ENCODE results near the gene TXNDC5. TPM values are rescaled to one million over a fixed set of nuclear protein-coding genes. Genes with fewer than 3 reads are reported as not detected.

The TXNDC5 gene
- total RNA-seq, 1 donor from 2014 or later, result 88.1 TPM

DNA sequence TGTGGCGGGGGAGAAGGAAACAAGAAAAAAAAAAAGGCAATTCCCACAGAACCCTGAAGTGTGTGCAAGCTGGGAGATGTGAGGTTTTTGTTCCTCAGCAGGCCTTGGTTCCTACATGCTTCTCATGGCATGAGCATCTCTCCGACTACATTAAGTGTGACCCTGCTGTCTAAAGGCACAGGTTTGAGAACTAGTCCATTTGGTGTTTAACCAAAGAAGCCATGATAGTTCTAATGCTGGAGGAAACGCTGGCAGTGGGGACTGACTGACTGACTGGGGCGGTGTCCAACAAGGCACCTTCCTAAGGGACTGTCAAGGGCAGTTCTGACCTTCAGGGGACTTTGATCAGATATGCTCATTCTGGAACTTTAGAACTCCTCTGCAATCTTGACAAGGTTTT, 3.8 kb downstream of the TXNDC5 start:
- peaks cover 21% of the 10 kb centered on the region for H3K4me1 ChIP-seq
- no peaks in the 10 kb centered on the region for H3K9me3 ChIP-seq
- peaks cover 0 to 13% of the 10 kb centered on the region in 2 donors for H3K36me3 ChIP-seq
- TF ChIP-seq POLR2A (IDR thresholded peaks at IDR 0.05) (no peak), POLR2AphosphoS5 (IDR thresholded peaks at IDR 0.05; ENCODE audit: insufficient read depth in 1 of 2, low read depth in 1 of 2) (no peak), CTCF (IDR thresholded peaks at IDR 0.05) (no peak)
- no peak overlapping the region for H3K4me3 ChIP-seq
- DNase-seq (ENCODE audit: extremely low spot score in 2 of 2), result no peak
- H3K27me3 ChIP-seq, result no peaks in the 10 kb centered on the region
- H3K27ac ChIP-seq, result no peak overlapping the region
- intact Hi-C loops (cut with DNase I), result no loop called here

GRCh38 chr6:7905416-7905815, 5.2 kb downstream of the TXNDC5 start:
- no peak for TF ChIP-seq CTCF (IDR thresholded peaks at IDR 0.05)
- no peak for TF ChIP-seq POLR2A (IDR thresholded peaks at IDR 0.05)
- TF ChIP-seq POLR2AphosphoS5 (IDR thresholded peaks at IDR 0.05; ENCODE audit: insufficient read depth in 1 of 2, low read depth in 1 of 2), result no peak
- H3K4me3 ChIP-seq, result no peak overlapping the region
- intact Hi-C loops (cut with DNase I), result no loop called here
- no peaks in the 10 kb centered on the region for H3K9me3 ChIP-seq
- peaks cover 0 to 20% of the 10 kb centered on the region in 2 donors for H3K36me3 ChIP-seq
- no peaks in the 10 kb centered on the region for H3K27me3 ChIP-seq
- H3K4me1 ChIP-seq, result peaks cover 16% of the 10 kb centered on the region
- no peak overlapping the region for H3K27ac ChIP-seq
- no peak for DNase-seq (ENCODE audit: extremely low spot score in 2 of 2)

DNA sequence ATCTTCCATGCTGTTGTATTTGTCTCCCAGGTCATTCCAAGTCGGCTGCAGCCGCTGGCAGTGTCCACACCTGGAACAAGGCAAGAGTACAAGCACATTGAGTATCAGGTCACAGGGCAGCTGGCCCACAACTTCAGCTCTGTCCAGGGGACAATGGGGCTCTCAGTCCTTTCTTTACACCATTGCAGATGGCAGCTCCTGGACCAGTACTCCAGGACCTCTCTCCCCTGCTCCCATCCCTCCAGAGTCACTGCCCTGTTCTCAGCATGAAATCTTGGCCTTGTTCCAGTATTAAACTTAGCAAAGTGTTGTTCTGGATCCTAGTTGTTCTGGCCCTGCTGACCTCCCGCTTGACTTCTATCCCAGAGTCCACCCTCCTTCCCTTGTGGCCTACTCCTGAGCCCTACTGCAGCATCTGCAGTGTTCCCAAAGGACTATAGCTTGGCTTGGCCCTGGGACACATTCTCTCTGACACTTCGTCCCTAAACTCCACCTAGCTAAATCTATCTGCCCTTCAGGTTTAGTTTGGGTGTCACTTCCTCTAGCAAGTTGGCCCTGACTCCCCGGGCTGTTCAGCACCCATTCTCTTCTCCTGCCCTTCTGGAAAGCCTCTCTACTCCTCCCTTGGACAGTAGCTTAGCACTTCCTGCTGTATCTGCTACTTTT, 5.8 kb downstream of the TXNDC5 start:
- no peak for DNase-seq (ENCODE audit: extremely low spot score in 2 of 2)
- Histone ChIP-seq H3K4me1 (peaks cover 15% of the 10 kb centered on the region), H3K36me3 (peaks cover 0 to 27% of the 10 kb centered on the region in 2 donors), H3K4me3 (no peak overlapping the region), H3K9me3 (no peaks in the 10 kb centered on the region), H3K27me3 (no peaks in the 10 kb centered on the region), H3K27ac (no peak overlapping the region)
- intact Hi-C loops (cut with DNase I), result no loop called here
- TF ChIP-seq CTCF (IDR thresholded peaks at IDR 0.05) (no peak), POLR2AphosphoS5 (IDR thresholded peaks at IDR 0.05; ENCODE audit: insufficient read depth in 1 of 2, low read depth in 1 of 2) (no peak), POLR2A (IDR thresholded peaks at IDR 0.05) (no peak)

DNA sequence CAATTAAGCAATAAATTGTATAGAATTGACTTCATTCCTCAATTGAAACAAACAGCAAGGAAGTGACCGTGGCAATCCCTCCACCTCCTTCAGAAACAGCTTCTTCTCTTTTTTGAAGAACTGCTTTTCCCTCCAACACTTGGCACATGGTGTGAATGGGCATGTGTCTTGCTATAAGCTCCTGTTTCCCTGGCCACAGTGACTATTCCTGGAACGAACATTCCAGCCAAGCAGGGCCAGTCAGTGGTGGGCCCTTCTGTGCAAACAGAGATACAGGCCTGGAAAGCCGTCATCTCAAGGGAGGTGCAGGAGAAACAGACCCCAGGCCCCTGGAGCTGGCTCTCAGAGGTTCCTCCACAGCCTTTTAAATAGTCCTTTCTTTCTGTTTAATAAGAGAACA, 6.9 kb downstream of the TXNDC5 start:
- intact Hi-C loops (cut with DNase I), result no loop called here
- H3K9me3 ChIP-seq, result no peaks in the 10 kb centered on the region
- no peaks in the 10 kb centered on the region for H3K27me3 ChIP-seq
- H3K4me1 ChIP-seq, result peaks cover 4% of the 10 kb centered on the region
- no peak overlapping the region for H3K27ac ChIP-seq
- peaks cover 0 to 38% of the 10 kb centered on the region in 2 donors for H3K36me3 ChIP-seq
- no peak overlapping the region for H3K4me3 ChIP-seq
- TF ChIP-seq POLR2AphosphoS5 (IDR thresholded peaks at IDR 0.05; ENCODE audit: insufficient read depth in 1 of 2, low read depth in 1 of 2) (no peak), CTCF (IDR thresholded peaks at IDR 0.05) (no peak), POLR2A (IDR thresholded peaks at IDR 0.05) (no peak)
- DNase-seq (ENCODE audit: extremely low spot score in 2 of 2), result no peak

GRCh38 chr6:7902867-7903266, 7.7 kb downstream of the TXNDC5 start:
- no peak for DNase-seq (ENCODE audit: extremely low spot score in 2 of 2)
- TF ChIP-seq POLR2AphosphoS5 (IDR thresholded peaks at IDR 0.05; ENCODE audit: insufficient read depth in 1 of 2, low read depth in 1 of 2) (no peak), CTCF (IDR thresholded peaks at IDR 0.05) (no peak), POLR2A (IDR thresholded peaks at IDR 0.05) (no peak)
- Histone ChIP-seq H3K9me3 (no peaks in the 10 kb centered on the region), H3K27ac (no peak overlapping the region), H3K4me3 (no peak overlapping the region), H3K4me1 (no peaks in the 10 kb centered on the region), H3K27me3 (no peaks in the 10 kb centered on the region), H3K36me3 (peaks cover 0 to 45% of the 10 kb centered on the region in 2 donors)
- intact Hi-C loops (cut with DNase I), result no loop called here
